ENCODE measurements around the gene IST1.

- TF ChIP-seq BRF1 (IDR thresholded peaks at IDR 0.05; ENCODE audit: borderline replicate concordance, extremely low read depth, insufficient read length), result no peak
- TF ChIP-seq, protein P1, sequence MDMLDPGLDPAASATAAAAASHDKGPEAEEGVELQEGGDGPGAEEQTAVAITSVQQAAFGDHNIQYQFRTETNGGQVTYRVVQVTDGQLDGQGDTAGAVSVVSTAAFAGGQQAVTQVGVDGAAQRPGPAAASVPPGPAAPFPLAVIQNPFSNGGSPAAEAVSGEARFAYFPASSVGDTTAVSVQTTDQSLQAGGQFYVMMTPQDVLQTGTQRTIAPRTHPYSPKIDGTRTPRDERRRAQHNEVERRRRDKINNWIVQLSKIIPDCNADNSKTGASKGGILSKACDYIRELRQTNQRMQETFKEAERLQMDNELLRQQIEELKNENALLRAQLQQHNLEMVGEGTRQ (CRISPR knock-in tag; IDR thresholded peaks at IDR 0.05), result no peak
- no peak for TF ChIP-seq YY1 (IDR thresholded peaks at IDR 0.05; ENCODE audit: borderline replicate concordance in 1 of 3, control insufficient read depth in 1 of 3, extremely low read depth in 1 of 3, insufficient read depth in 3 of 3, insufficient read length in 1 of 3, insufficient replicate concordance in 2 of 3, low read depth in 1 of 3, low read length in 2 of 3)
- no peak for TF ChIP-seq FOXA1 (IDR thresholded peaks at IDR 0.05; ENCODE audit: borderline replicate concordance)
- TF ChIP-seq, protein P2, sequence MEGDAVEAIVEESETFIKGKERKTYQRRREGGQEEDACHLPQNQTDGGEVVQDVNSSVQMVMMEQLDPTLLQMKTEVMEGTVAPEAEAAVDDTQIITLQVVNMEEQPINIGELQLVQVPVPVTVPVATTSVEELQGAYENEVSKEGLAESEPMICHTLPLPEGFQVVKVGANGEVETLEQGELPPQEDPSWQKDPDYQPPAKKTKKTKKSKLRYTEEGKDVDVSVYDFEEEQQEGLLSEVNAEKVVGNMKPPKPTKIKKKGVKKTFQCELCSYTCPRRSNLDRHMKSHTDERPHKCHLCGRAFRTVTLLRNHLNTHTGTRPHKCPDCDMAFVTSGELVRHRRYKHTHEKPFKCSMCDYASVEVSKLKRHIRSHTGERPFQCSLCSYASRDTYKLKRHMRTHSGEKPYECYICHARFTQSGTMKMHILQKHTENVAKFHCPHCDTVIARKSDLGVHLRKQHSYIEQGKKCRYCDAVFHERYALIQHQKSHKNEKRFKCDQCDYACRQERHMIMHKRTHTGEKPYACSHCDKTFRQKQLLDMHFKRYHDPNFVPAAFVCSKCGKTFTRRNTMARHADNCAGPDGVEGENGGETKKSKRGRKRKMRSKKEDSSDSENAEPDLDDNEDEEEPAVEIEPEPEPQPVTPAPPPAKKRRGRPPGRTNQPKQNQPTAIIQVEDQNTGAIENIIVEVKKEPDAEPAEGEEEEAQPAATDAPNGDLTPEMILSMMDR (IDR thresholded peaks at IDR 0.05 in 2 of 3, conservative IDR thresholded peaks at IDR 0.05 in 1 of 3; ENCODE audit: insufficient read depth in 2 of 3, low read depth in 1 of 3, low read length in 3 of 3), result no peak
- TF ChIP-seq RAD21 (CRISPR knock-in tag; conservative IDR thresholded peaks at IDR 0.05 in 1 of 2, IDR thresholded peaks at IDR 0.05 in 1 of 2), result no peak
- TF ChIP-seq POLR2A (conservative IDR thresholded peaks at IDR 0.05), result no peak
- TF ChIP-seq ZNF165 (CRISPR knock-in tag; IDR thresholded peaks at IDR 0.05; ENCODE audit: borderline replicate concordance), result no peak
- no peak for TF ChIP-seq FOXK1 (CRISPR knock-in tag; IDR thresholded peaks at IDR 0.05; ENCODE audit: borderline replicate concordance)
- TF ChIP-seq FOXK2 (conservative IDR thresholded peaks at IDR 0.05 in 1 of 2, IDR thresholded peaks at IDR 0.05 in 1 of 2; ENCODE audit: low read depth in 2 of 2), result no peak
- no peak for TF ChIP-seq NR2C1 (IDR thresholded peaks at IDR 0.05)
- no peak for TF ChIP-seq NR2C1 (tag; IDR thresholded peaks at IDR 0.05)
Observed at GRCh38 chr16:71974068-71974818, 78.9 kb downstream of the IST1 start.

Measured in K562 (cell line).